Gastrocnemius medialis (tissue), 4 donors: ENCODE results near the gene CPVL. TPM values are rescaled to one million over a fixed set of nuclear protein-coding genes. Genes with fewer than 3 reads are reported as not detected.

Experiments
- ATAC-seq, 2 donors: fragments of 150-250 bp; one replicate each; pipeline ENCODE4 v1.9.1; 2016
- DNase-seq, 2 donors: peaks; one replicate each; pipeline ENCODE4 v3.0.0-alpha.2; 2019
- H3K27ac ChIP-seq, 4 donors: fragments of 200-600 bp; sonication (generic); 1 replicate in 1 of 4; 2 replicates in 3 of 4; pipeline ENCODE4 v1.5.1; 2016 to 2018; ENCODE audit warnings: mild to moderate bottlenecking in 2 of 4, moderate library complexity in 1 of 4
- H3K27me3 ChIP-seq, 3 donors: fragments of 200-600 bp; sonication (generic) in 2 of 3; 1 replicate in 1 of 3; 2 replicates in 2 of 3; pipeline versions ENCODE4 v1.5.1 to v1.6.0; 2016 to 2019; ENCODE audit warnings: mild to moderate bottlenecking in 1 of 3, moderate library complexity in 1 of 3
- H3K36me3 ChIP-seq, 2 donors: fragments of 200-600 bp; sonication (generic) in 1 of 2; one replicate each; pipeline ENCODE4 v1.5.1; 2017 to 2018
- H3K4me1 ChIP-seq, 2 donors: fragments of 200-600 bp; sonication (generic) in 1 of 2; one replicate each; pipeline ENCODE4 v1.5.1; 2016 to 2017; ENCODE audit warnings: mild to moderate bottlenecking in 2 of 2
- H3K4me3 ChIP-seq, 4 donors: fragments of 200-600 bp; sonication (generic) in 3 of 4; 1 replicate in 1 of 4; 2 replicates in 3 of 4; pipeline ENCODE4 v1.5.1; 2016 to 2019; ENCODE audit warnings: mild to moderate bottlenecking in 2 of 4
- H3K9me3 ChIP-seq, 3 donors: fragments of 200-600 bp; sonication (generic) in 2 of 3; 1 replicate in 1 of 3; 2 replicates in 2 of 3; pipeline ENCODE4 v1.5.1; 2016 to 2019
- POLR2A ChIP-seq, 2 donors: fragments of 450-650 bp; IDR thresholded peaks; one replicate each; pipeline ENCODE4 v1.6.1; 2017; ENCODE audit warnings: antibody characterized with exemption in 2 of 2, mild to moderate bottlenecking in 2 of 2, moderate library complexity in 2 of 2
- in situ Hi-C, 4 donors: fragments of 200-750 bp; cut with MboI; loops; one replicate each; pipeline versions ENCODE4 v1.15.0 to v1.8.0; 2017; ENCODE audit warnings: low sequenced_read_pairs in 4 of 4
- intact Hi-C: fragments of 100-400 bp; cut with DNase I; formaldehyde crosslinking; loops from one replicate; pipeline ENCODE4 v1.15.1; 2023; ENCODE audit warnings: low total_unique reads
- total RNA-seq, 4 donors: library from RNA; depleted of rRNA; stranded (reverse); fragments of >200 nt; gene quantifications; one replicate each; pipeline versions ENCODE4 v1.1.0 to v1.2.3, GENCODE V29; 2016
- TF ChIP-seq, protein P1 (sequence below), 5 experiments: fragments of 450-650 bp in 3 of 5; fragments of 200-600 bp in 2 of 5; sonication (generic) in 2 of 5; IDR thresholded peaks in 4 of 5; conservative IDR thresholded peaks in 1 of 5; 1 replicate in 4 of 5; 2 replicates in 1 of 5; pipeline ENCODE4 v1.5.1; 2016 to 2019; ENCODE audit warnings: antibody characterized with exemption in 5 of 5, mild to moderate bottlenecking in 3 of 5, moderate library complexity in 3 of 5

Gene CPVL
- total RNA-seq, 4 donors from 2014 or later, result 5.6 to 11.8 (median 6.2) TPM

DNA sequence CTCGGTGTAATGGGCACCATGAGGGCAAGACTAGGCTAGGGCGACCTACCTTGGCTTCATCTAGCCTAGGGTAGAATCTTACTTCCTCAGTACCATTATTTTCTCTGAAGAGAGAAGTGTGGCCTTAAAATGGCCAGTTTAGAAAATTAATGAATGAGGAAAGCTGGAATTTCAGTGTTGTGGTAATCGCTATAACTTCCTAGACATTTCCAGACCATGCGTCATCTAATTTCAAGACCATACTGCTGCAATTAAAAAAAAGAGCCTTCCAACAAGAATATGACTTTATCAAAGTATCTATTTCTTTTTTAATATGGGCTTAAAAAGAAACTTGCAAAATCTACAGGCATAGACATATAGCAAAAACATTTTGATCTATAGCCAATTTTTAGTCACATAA, 68.5 kb downstream of the CPVL start:
- H3K27me3 ChIP-seq, result no peaks in the 10 kb centered on the region
- no peak for DNase-seq
- H3K9me3 ChIP-seq, result no peaks in the 10 kb centered on the region
- H3K4me1 ChIP-seq, result no peaks in the 10 kb centered on the region
- no peak for ATAC-seq
- intact Hi-C loops, result no loop called here
- no peaks in the 10 kb centered on the region for H3K36me3 ChIP-seq
- in situ Hi-C loops, result no loop called here
- H3K4me3 ChIP-seq, result no peak overlapping the region
- H3K27ac ChIP-seq, result no peak overlapping the region
- TF ChIP-seq, protein P1, sequence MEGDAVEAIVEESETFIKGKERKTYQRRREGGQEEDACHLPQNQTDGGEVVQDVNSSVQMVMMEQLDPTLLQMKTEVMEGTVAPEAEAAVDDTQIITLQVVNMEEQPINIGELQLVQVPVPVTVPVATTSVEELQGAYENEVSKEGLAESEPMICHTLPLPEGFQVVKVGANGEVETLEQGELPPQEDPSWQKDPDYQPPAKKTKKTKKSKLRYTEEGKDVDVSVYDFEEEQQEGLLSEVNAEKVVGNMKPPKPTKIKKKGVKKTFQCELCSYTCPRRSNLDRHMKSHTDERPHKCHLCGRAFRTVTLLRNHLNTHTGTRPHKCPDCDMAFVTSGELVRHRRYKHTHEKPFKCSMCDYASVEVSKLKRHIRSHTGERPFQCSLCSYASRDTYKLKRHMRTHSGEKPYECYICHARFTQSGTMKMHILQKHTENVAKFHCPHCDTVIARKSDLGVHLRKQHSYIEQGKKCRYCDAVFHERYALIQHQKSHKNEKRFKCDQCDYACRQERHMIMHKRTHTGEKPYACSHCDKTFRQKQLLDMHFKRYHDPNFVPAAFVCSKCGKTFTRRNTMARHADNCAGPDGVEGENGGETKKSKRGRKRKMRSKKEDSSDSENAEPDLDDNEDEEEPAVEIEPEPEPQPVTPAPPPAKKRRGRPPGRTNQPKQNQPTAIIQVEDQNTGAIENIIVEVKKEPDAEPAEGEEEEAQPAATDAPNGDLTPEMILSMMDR (IDR thresholded peaks at IDR 0.05 in 4 of 5, conservative IDR thresholded peaks at IDR 0.05 in 1 of 5), result no peak
- TF ChIP-seq POLR2A (IDR thresholded peaks at IDR 0.05), result no peak

DNA sequence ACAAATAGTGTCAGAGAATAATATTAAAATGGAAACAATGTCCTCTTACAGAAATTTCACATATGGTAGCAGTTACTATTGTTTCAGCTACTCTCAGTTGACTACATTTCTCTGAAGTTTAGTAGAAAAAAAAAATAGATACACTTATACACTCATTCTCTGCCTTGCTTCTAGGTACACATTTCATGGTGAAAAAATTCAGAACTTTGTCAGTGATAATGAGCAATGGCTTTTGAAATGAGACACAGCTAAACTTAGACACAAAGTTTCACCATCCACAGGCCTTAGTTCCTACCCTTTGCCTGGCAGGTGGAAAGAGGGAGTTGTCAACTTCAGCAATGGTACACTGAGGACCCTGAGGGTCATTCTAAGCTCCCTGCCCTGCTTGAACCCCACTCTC, 69.2 kb downstream of the CPVL start:
- no peak for ATAC-seq

DNA sequence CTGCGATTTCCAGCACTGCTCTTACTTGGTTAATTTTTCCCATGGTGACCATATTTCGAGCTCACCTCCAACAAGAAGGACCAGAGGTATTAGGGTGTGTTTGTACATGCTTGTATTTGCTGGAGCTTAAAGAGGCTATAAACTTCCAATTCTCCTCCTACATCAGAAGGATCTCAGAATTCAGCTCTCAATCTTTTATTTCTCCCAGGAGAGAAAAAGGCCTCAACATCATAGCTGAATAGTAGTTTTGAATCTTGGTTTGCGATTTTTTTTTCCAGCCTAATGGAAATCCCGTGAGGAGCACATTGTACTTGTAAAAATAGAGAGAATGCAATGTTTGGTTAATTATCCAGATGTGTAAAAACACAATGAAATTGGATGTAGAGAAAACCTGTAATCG, 69.7 kb downstream of the CPVL start:
- Histone ChIP-seq H3K4me3 (no peak overlapping the region), H3K4me1 (no peaks in the 10 kb centered on the region), H3K9me3 (no peaks in the 10 kb centered on the region), H3K36me3 (no peaks in the 10 kb centered on the region), H3K27me3 (no peaks in the 10 kb centered on the region), H3K27ac (no peak overlapping the region)
- ATAC-seq, result no peak
- DNase-seq, result no peak
- intact Hi-C loops, result no loop called here
- TF ChIP-seq, protein P1 (IDR thresholded peaks at IDR 0.05 in 4 of 5, conservative IDR thresholded peaks at IDR 0.05 in 1 of 5), result no peak
- TF ChIP-seq POLR2A (IDR thresholded peaks at IDR 0.05), result no peak
- in situ Hi-C loops, result no loop called here

More for the DNA sequence above, 69.2 kb downstream of the CPVL start:
- in situ Hi-C loops (no loop called here), intact Hi-C loops (no loop called here)
- no peaks in the 10 kb centered on the region for H3K27me3 ChIP-seq
- H3K9me3 ChIP-seq, result no peaks in the 10 kb centered on the region
- TF ChIP-seq, protein P1 (IDR thresholded peaks at IDR 0.05 in 4 of 5, conservative IDR thresholded peaks at IDR 0.05 in 1 of 5), result no peak
- TF ChIP-seq POLR2A (IDR thresholded peaks at IDR 0.05), result no peak
- H3K27ac ChIP-seq, result no peak overlapping the region
- H3K4me3 ChIP-seq, result no peak overlapping the region
- no peak for DNase-seq
- H3K36me3 ChIP-seq, result no peaks in the 10 kb centered on the region
- H3K4me1 ChIP-seq, result no peaks in the 10 kb centered on the region

DNA sequence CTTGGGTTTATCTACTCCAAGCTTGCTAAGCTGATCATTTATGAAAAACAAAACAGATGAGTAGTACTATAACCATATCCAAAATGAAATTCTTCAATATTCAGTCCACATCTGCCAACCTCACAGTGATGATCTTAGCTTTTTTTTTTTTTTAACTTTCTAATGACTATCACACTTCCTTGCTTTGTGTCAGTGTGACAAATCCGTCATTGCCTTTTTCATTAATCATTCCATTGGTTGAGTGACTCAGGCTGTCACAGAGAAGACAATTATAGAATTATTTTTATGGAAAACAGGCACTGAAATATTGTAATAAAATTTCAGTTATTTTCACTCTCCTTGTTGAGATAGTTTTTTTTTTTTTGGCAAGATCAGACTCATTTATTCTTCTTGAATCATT, 70.7 kb downstream of the CPVL start:
- intact Hi-C loops (no loop called here), in situ Hi-C loops (no loop called here)
- TF ChIP-seq POLR2A (IDR thresholded peaks at IDR 0.05), result no peak
- TF ChIP-seq, protein P1 (IDR thresholded peaks at IDR 0.05 in 4 of 5, conservative IDR thresholded peaks at IDR 0.05 in 1 of 5), result no peak
- no peaks in the 10 kb centered on the region for H3K36me3 ChIP-seq
- H3K4me1 ChIP-seq, result no peaks in the 10 kb centered on the region
- ATAC-seq (no peak), DNase-seq (no peak)
- H3K9me3 ChIP-seq, result no peaks in the 10 kb centered on the region
- H3K27me3 ChIP-seq, result no peaks in the 10 kb centered on the region
- H3K27ac ChIP-seq, result no peak overlapping the region
- H3K4me3 ChIP-seq, result no peak overlapping the region

DNA sequence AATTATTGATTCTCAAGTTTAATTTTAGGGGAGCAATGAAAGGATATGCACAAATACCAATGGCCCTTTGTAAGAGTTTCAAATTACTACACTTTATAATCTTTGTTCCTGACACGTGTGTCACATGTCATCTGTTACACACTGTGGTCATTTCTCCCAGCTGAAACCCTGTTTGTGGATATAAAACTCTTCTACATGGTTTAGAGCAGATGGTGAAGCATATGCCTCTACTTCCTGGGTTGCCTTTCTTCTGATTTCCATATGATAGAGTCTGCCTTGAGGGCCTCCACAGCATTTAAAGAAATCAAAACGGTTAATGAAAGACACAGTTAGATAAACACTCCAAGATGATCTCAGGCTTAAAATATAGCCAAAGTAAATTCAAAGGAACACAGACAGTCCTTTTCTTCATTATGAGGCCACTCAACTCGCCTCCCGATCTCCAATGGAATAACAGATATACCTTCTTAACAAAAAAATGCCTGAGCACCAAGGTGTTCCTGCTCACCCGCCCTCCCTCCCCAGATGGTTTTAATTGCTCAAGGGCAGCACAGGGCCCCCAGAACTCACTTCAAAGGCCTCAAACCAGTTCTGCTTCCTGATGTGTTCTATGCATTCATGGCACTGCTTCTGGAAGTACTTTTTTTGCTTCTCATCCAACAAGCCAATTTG, 75.0 kb downstream of the CPVL start:
- Histone ChIP-seq H3K27me3 (no peaks in the 10 kb centered on the region), H3K4me1 (no peaks in the 10 kb centered on the region), H3K36me3 (no peaks in the 10 kb centered on the region), H3K27ac (no peak overlapping the region), H3K9me3 (no peaks in the 10 kb centered on the region), H3K4me3 (no peak overlapping the region)
- intact Hi-C loops (no loop called here), in situ Hi-C loops (no loop called here)
- ATAC-seq (no peak), DNase-seq (no peak)
- no peak for TF ChIP-seq POLR2A (IDR thresholded peaks at IDR 0.05)
